Measurements from ENCODE around the gene NPAT.

NPAT gene

GRCh38 chr11:108241330-108242037, 19.0 kb upstream of the NPAT start:
- peaks cover 53% of the 10 kb centered on the region for H3K36me3 Mint-ChIP-seq (ENCODE audit: low read depth)
- H3K9me3 Mint-ChIP-seq = no peaks in the 10 kb centered on the region
- H3K4me3 Mint-ChIP-seq = no peak overlapping the region
- no peaks in the 10 kb centered on the region for H3K4me1 Mint-ChIP-seq
- DNase-seq = no peak
- no peak for TF ChIP-seq CTCF (IDR thresholded peaks at IDR 0.05)
- no peak overlapping the region for H3K27ac Mint-ChIP-seq
- H3K27me3 Mint-ChIP-seq (ENCODE audit: low read depth, poor library complexity) = no peaks in the 10 kb centered on the region

DNA sequence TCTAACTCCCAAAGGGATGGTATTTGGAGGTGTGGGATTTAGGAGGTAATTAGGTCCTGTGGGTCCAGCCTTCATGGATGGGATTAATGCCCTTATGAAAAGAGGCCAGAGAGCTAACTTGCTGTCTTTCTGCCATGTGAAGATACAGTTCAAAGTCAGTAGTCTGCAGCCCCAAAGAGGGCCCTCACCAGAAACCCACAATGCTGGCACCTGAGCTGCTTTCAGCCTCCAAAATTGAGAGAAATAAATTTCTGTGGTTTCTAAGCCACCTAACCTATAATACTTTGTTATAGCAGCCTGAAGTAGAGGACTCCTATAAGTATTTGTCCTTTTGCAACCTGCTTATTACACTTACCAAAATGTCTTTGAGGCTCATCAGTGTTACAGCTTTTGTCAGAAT, 16.6 kb upstream of the NPAT start:
- H3K4me3 Mint-ChIP-seq = no peak overlapping the region
- H3K4me1 Mint-ChIP-seq = no peaks in the 10 kb centered on the region
- TF ChIP-seq CTCF (IDR thresholded peaks at IDR 0.05) = no peak
- H3K36me3 Mint-ChIP-seq (ENCODE audit: low read depth) = peaks cover 52% of the 10 kb centered on the region
- H3K9me3 Mint-ChIP-seq = no peaks in the 10 kb centered on the region
- H3K27ac Mint-ChIP-seq = peak overlapping the region; percentile 13
- H3K27me3 Mint-ChIP-seq (ENCODE audit: low read depth, poor library complexity) = no peaks in the 10 kb centered on the region
- DNase-seq = no peak

- Mint-ChIP-seq H3K36me3 (ENCODE audit: low read depth) (peaks cover 60% of the 10 kb centered on the region), H3K4me3 (no peak overlapping the region), H3K27me3 (ENCODE audit: low read depth, poor library complexity) (no peaks in the 10 kb centered on the region), H3K27ac (no peak overlapping the region), H3K9me3 (no peaks in the 10 kb centered on the region), H3K4me1 (no peaks in the 10 kb centered on the region)
- DNase-seq = no peak
- TF ChIP-seq CTCF (IDR thresholded peaks at IDR 0.05) = no peak
Observed at GRCh38 chr11:108237058-108237481, 14.6 kb upstream of the NPAT start.

DNA sequence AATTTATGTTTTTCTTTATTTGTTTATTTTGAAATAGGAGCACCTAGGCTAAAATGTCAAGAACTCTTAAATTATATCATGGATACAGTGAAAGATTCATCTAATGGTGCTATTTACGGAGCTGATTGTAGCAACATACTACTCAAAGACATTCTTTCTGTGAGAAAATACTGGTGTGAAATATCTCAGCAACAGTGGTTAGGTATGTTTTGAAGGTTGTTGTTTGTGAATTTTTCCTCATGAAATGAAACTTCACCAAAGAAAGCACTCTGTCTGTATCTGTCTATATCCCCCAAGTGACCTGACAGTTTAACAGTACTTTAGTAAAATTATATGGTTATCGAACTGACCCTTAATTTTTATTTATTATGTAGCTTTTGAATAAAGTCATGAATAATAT, 13.2 kb upstream of the NPAT start:
- no peaks in the 10 kb centered on the region for H3K4me1 Mint-ChIP-seq
- H3K9me3 Mint-ChIP-seq = no peaks in the 10 kb centered on the region
- H3K36me3 Mint-ChIP-seq (ENCODE audit: low read depth) = peaks cover 62% of the 10 kb centered on the region
- H3K4me3 Mint-ChIP-seq = no peak overlapping the region
- no peak for DNase-seq
- H3K27ac Mint-ChIP-seq = no peak overlapping the region
- no peak for TF ChIP-seq CTCF (IDR thresholded peaks at IDR 0.05)
- no peaks in the 10 kb centered on the region for H3K27me3 Mint-ChIP-seq (ENCODE audit: low read depth, poor library complexity)

GRCh38 chr11:108235192-108235591, 12.8 kb upstream of the NPAT start:
- no peak for TF ChIP-seq CTCF (IDR thresholded peaks at IDR 0.05)

DNA sequence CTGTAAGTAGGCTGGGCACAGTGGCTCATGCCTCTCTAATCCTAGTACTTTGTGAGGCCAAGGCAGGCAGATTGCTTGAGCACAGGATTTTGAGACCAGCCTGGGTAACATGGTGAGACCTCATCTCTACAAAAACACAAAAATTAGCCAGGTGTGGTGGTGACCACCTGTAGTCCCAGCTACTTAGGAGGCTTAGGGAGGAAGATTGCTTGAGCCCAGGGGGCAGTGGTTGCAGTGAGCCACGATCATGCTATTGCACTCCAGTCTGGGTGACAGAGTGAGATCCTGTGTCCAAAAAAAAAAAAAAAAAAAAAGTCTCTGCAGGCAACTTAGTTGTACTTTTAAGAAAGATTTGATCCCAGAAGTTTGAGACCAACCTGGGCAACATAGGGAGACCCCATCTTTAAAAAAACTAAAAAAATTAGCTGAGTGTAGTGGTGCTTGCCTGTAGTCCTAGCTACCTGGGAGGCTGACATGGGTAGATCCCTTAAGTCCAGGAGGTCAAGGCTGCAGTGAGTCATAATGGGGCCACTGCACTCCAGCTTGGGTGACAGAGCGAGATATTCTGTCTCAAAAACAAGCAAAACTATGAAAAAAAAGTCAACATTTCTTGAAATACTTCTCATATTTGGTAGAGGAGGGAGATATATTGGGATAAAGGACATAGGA, 11.0 kb upstream of the NPAT start:
- H3K4me3 Mint-ChIP-seq = no peak overlapping the region
- no peak for TF ChIP-seq CTCF (IDR thresholded peaks at IDR 0.05)
- no peaks in the 10 kb centered on the region for H3K9me3 Mint-ChIP-seq
- H3K4me1 Mint-ChIP-seq = no peaks in the 10 kb centered on the region
- peaks cover 67% of the 10 kb centered on the region for H3K36me3 Mint-ChIP-seq (ENCODE audit: low read depth)
- no peak overlapping the region for H3K27ac Mint-ChIP-seq
- DNase-seq = no peak
- H3K27me3 Mint-ChIP-seq (ENCODE audit: low read depth, poor library complexity) = no peaks in the 10 kb centered on the region

More at GRCh38 chr11:108235192-108235591, 12.8 kb upstream of the NPAT start:
- no peaks in the 10 kb centered on the region for H3K4me1 Mint-ChIP-seq
- H3K4me3 Mint-ChIP-seq = no peak overlapping the region
- H3K27me3 Mint-ChIP-seq (ENCODE audit: low read depth, poor library complexity) = no peaks in the 10 kb centered on the region
- H3K36me3 Mint-ChIP-seq (ENCODE audit: low read depth) = peaks cover 62% of the 10 kb centered on the region
- H3K27ac Mint-ChIP-seq = no peak overlapping the region
- DNase-seq = no peak
- H3K9me3 Mint-ChIP-seq = no peaks in the 10 kb centered on the region
